ENCODE measurements around the gene ANKRD17.
"Not testable (repeated sequence)": the region's sequence is repeated elsewhere in the genome, so short reads cannot be mapped to it uniquely, and the experiment has no call there.

Gene ANKRD17

DNA sequence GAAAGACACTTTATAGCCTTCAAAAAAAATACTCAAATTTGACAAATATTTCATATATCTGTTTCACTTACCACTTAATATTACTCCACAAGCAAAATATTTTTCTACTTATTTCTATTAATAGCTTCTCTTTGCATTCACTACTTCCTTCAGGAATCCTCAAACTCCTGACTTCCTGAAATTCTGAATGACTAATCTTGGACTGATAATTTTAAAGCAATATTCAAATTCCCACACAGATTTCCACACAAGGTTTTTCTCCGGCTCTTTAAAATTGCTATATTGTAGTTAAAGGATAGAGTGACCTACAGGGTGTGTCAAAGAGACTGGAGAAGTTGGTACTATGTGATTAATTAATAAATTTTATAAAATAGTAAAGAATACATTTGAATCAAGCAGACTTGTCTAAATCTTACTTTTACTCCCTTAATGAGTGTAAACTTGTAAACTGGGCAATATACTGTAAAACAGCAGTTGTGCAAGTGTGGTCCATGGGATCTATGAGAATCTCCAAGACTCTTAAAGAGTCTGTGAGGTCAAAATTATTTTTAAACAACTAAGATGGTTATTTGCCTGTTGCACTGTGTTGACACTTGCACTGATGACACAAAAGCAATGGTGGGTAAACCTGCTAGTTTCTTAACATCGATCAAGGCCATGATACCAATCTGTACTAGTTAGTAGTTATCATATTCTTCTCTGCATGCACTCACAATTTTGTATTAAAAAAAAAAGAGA lies 44.5 kb downstream of the ANKRD17 start:
- FAIRE-seq (no peak), DNase-seq (ENCODE audit: insufficient read length, low spot score) (no peak)
- TF ChIP-seq, protein P1, sequence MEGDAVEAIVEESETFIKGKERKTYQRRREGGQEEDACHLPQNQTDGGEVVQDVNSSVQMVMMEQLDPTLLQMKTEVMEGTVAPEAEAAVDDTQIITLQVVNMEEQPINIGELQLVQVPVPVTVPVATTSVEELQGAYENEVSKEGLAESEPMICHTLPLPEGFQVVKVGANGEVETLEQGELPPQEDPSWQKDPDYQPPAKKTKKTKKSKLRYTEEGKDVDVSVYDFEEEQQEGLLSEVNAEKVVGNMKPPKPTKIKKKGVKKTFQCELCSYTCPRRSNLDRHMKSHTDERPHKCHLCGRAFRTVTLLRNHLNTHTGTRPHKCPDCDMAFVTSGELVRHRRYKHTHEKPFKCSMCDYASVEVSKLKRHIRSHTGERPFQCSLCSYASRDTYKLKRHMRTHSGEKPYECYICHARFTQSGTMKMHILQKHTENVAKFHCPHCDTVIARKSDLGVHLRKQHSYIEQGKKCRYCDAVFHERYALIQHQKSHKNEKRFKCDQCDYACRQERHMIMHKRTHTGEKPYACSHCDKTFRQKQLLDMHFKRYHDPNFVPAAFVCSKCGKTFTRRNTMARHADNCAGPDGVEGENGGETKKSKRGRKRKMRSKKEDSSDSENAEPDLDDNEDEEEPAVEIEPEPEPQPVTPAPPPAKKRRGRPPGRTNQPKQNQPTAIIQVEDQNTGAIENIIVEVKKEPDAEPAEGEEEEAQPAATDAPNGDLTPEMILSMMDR (IDR thresholded peaks at IDR 0.05; ENCODE audit: insufficient read depth, missing control alignments): no peak

DNA sequence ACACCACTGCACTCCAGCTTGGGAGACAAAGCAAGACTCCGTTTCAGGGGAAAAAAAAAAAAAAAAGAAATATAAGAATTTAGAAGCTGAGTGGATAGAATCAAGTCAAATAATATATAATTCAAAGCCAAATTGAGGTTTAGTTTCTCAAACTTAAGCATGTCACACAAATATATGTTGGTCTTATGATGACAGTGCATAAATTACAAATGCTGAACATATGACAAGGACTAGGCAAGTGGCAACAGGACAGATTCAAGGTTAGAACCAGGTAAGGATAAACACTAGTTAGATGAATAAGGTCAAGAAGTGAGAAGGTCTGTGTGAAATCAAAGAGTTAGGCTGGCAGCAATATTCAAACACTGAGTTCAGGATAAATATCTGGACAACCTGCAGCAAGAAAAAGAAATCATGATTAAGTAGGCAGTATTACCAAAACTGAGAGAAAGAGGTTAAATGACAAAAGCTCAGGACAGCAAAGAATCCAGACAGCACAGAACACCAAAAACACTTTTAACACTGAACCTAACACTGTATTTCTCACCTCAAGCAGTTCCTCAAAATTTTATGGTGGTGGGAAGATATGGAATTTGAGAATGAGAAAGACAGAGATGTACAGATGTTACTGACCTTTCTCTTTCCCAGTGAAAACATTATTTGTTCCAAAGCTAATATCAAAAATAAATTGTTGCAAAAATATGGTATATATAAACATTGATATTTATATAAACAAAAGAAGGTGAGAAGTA lies 45.4 kb downstream of the ANKRD17 start:
- FAIRE-seq (no peak), DNase-seq (ENCODE audit: insufficient read length, low spot score) (no peak)
- TF ChIP-seq, protein P1 (IDR thresholded peaks at IDR 0.05; ENCODE audit: insufficient read depth, missing control alignments): no peak

DNA sequence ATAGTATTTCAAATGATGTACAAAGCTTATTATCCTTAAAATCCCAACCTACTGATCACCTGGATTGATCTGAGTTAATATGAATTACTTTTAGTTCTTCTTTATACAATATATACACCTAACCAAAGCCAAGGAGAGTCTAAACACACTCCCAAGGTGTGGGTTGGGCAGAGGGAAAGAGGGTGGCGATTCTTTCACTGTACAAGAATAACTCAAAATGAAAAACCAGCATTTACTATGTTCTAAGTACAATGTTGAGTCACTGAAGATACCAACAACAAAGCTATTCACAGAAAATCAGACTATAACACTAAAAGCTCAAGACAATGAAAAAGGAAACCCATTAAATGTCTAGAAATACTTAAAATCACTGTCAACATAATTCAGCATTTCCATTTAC lies 46.6 kb downstream of the ANKRD17 start:
- TF ChIP-seq, protein P1 (IDR thresholded peaks at IDR 0.05; ENCODE audit: insufficient read depth, missing control alignments): no peak
- no peak for FAIRE-seq

DNA sequence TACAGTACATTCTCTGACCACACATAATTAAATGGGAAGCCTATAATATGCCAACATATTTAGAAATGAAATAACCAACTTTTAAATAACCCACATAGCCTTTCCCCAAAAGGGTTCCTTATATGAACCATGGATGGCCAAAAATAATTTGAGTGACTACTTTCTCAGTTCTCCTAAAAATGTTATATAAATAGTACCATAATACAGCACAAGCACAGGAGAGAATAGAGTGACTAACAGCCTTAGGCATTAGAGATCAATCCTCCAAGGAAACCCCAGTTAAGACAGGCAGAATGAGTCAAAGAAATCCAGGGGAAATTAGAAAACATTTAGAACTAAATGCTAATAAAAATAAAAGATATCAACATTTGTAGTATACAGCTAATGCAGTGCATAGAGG lies 50.2 kb downstream of the ANKRD17 start:
- TF ChIP-seq, protein P1 (IDR thresholded peaks at IDR 0.05; ENCODE audit: insufficient read depth, missing control alignments): no peak
- DNase-seq (ENCODE audit: insufficient read length, low spot score): no peak
- no peak for FAIRE-seq

More for the DNA sequence above, 46.6 kb downstream of the ANKRD17 start:
- DNase-seq (ENCODE audit: insufficient read length, low spot score): no peak

DNA sequence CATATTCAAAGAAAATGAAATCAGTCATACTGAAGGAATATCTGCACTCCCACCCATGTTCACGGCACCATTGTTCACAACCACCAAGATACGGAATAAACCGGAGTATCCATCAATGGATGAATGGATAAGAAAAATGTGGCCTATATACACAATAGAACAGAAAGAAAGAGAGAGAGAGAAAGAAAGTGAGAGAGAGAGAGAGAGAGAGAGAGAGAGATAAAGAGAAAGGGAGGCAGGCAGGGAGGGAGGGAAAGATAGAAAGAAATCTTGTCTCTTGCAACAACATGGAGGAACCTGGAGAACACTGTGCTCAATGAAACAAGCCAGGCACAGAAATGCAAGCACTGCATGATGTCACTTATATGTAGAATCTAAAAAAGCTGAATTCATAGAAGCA lies 52.4 kb downstream of the ANKRD17 start:
- no peak for FAIRE-seq
- TF ChIP-seq, protein P1 (IDR thresholded peaks at IDR 0.05; ENCODE audit: insufficient read depth, missing control alignments): no peak
- no peak for DNase-seq (ENCODE audit: insufficient read length, low spot score)

DNA sequence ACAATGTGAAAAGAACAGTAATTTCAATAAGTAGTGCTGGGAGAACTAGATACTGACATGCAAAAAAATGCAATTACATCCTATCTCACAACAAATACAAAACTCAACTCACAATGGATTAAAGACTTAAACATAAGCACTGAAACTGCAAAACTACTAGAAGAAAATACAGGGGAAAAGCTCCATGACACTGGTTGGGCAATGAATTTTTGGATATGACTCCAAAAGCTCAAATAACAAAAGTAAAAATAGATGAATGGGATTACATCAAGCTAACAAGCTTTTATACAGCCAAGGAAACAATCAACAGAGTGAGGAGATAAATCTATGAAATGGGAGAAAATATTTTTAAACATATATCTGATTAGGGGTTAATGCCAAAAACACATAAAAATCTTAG lies 53.1 kb downstream of the ANKRD17 start:
- DNase-seq (ENCODE audit: insufficient read length, low spot score) (no peak), FAIRE-seq (no peak)
- TF ChIP-seq, protein P1 (IDR thresholded peaks at IDR 0.05; ENCODE audit: insufficient read depth, missing control alignments): no peak

DNA sequence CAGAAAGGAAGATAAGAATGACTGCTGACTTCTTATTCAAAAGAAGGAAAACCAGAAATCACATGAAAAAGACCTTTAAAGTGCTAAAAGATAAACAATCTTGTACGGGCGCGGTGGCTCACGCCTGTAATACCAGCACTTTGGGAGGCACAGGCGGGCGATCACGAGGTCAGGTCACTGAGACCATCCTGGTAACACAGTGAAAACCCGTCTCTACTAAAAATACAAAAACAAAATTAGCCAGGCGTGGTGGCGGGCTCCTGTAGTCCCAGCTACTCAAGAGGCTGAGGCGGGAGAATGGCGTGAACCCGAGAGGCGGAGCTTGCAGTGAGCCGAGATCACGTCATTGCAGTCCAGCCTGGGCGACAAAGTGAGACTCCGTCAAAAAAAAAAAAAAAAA lies 54.6 kb downstream of the ANKRD17 start:
- not testable (repeated sequence) for DNase-seq (ENCODE audit: insufficient read length, low spot score); FAIRE-seq
